Activated naive CD4-positive, alpha-beta T cell treated with anti-CD3 and anti-CD28 coated beads, Interleukin-2, amount 50 U/mL, for 72 hours (primary cell): ENCODE data around the gene SPIN2A. TPM values are rescaled to one million over a fixed set of nuclear protein-coding genes. Genes with fewer than 3 reads are reported as not detected.
"Not testable (repeated sequence)": the region's sequence is repeated elsewhere in the genome, so short reads cannot be mapped to it uniquely, and the experiment has no call there.

ENCODE experiments used
- ATAC-seq, 2 donors: fragments of 150-1000 bp; cut with Tn5 transposase; 2 replicates each; pipeline ENCODE4 v1.10.0; 2021; ENCODE audit warnings: mild to moderate bottlenecking in 2 of 2, moderate library complexity in 2 of 2
- DNase-seq, 2 donors: peaks; one replicate each; pipeline ENCODE4 v3.0.0; 2021 to 2022; ENCODE audit warnings: low spot score in 2 of 2
- H3K27ac Mint-ChIP-seq, 2 donors: one replicate each; pipeline ENCODE4 v1.8.0; 2022; ENCODE audit warnings: mild to moderate bottlenecking in 2 of 2, mixed read lengths in 2 of 2
- H3K36me3 Mint-ChIP-seq, 2 donors: one replicate each; pipeline ENCODE4 v1.8.0; 2022; ENCODE audit warnings: mixed read lengths in 2 of 2
- H3K9me3 Mint-ChIP-seq, 2 donors: one replicate each; pipeline ENCODE4 v1.8.0; 2022; ENCODE audit warnings: mixed read lengths in 2 of 2
- total RNA-seq, 2 donors: library from RNA; stranded (reverse); gene quantifications; one replicate each; pipeline ENCODE4 v1.2.3, GENCODE V29; 2022

Gene SPIN2A
- total RNA-seq, 2 donors from 2014 or later, result 0.64 to 1.2 TPM

GRCh38 chrX:57120619-57121161 lies 16.5 kb downstream of the SPIN2A start:
- DNase-seq, H3K9me3 Mint-ChIP-seq, ATAC-seq, H3K36me3 Mint-ChIP-seq: not testable (repeated sequence)
- H3K27ac Mint-ChIP-seq, result peak overlapping the region; percentile 94 to 96

- Mint-ChIP-seq H3K36me3 (peaks cover 3 to 7% of the 10 kb centered on the region in 2 donors), H3K27ac (peak overlapping the region in 1 of 2 donors; percentile 44), H3K9me3 (no peaks in the 10 kb centered on the region)
- no peak for DNase-seq
- no peak for ATAC-seq
Measured at GRCh38 chrX:57119416-57119815, 17.8 kb downstream of the SPIN2A start.

- DNase-seq, H3K36me3 Mint-ChIP-seq, H3K27ac Mint-ChIP-seq, ATAC-seq, H3K9me3 Mint-ChIP-seq: not testable (repeated sequence)
Measured at GRCh38 chrX:57117566-57117965, 19.6 kb downstream of the SPIN2A start.

- H3K27ac Mint-ChIP-seq, result no peak overlapping the region
- H3K36me3 Mint-ChIP-seq, result peaks cover 21 to 23% of the 10 kb centered on the region in 2 donors
- H3K9me3 Mint-ChIP-seq, result peaks cover 4% of the 10 kb centered on the region in 2 donors
- DNase-seq, result no peak
- ATAC-seq, result no peak
Measured at GRCh38 chrX:57104921-57105398, 32.2 kb downstream of the SPIN2A start.

GRCh38 chrX:57104406-57104805 lies 32.8 kb downstream of the SPIN2A start:
- H3K27ac Mint-ChIP-seq, result no peak overlapping the region
- H3K36me3 Mint-ChIP-seq, result peaks cover 25% of the 10 kb centered on the region in 2 donors
- ATAC-seq, result no peak
- H3K9me3 Mint-ChIP-seq, result peaks cover 4% of the 10 kb centered on the region in 2 donors
- no peak for DNase-seq

GRCh38 chrX:57103489-57103888 lies 33.7 kb downstream of the SPIN2A start:
- DNase-seq (no peak), ATAC-seq (no peak)
- Mint-ChIP-seq H3K27ac (no peak overlapping the region), H3K9me3 (peaks cover 4 to 9% of the 10 kb centered on the region in 2 donors), H3K36me3 (peaks cover 25 to 28% of the 10 kb centered on the region in 2 donors)

GRCh38 chrX:57102918-57103317 lies 34.3 kb downstream of the SPIN2A start:
- H3K27ac Mint-ChIP-seq, ATAC-seq, DNase-seq: not testable (repeated sequence)
- H3K36me3 Mint-ChIP-seq, result peaks cover 30 to 34% of the 10 kb centered on the region in 2 donors
- H3K9me3 Mint-ChIP-seq, result peaks cover 4 to 11% of the 10 kb centered on the region in 2 donors

Other genes starting within 250 kb of the SPIN2A start
- gene SPIN3, start 141.9 kb downstream of the SPIN2A start, total RNA-seq, result 10 to 100 TPM in 1 of 2 donors, 1 to 10 TPM in 1; 6.6 to 11.7 TPM
- 1 to 10 TPM; 6.9 to 8.5 TPM for gene SPIN2B, start 15.8 kb downstream of the SPIN2A start, total RNA-seq
- 10 to 100 TPM in 1 of 2 donors, 1 to 10 TPM in 1; 1.5 to 14.2 TPM for gene FAAH2, start 149.3 kb upstream of the SPIN2A start, total RNA-seq